Heart left ventricle (tissue), 13 donors: ENCODE results near the gene KCNQ1.

ENCODE experiments used
- CTCF ChIP-seq, 12 donors: fragments of 200-600 bp; sonication (generic) in 4 of 12; IDR thresholded peaks; one replicate each; pipeline versions ENCODE4 v1.5.0 to v1.8.0; 2018 to 2022; ENCODE audit warnings: antibody characterized with exemption in 12 of 12, mild to moderate bottlenecking in 5 of 12
- POLR2A ChIP-seq, 2 donors: fragments of 450-650 bp; IDR thresholded peaks; one replicate each; pipeline ENCODE4 v1.6.1; 2017; ENCODE audit warnings: antibody characterized with exemption in 2 of 2, mild to moderate bottlenecking in 2 of 2, moderate library complexity in 2 of 2
- donor health status: ischemic (EF 13 %, LVEDD 7.1; RV severe dilation, severe dysfunction).
- donor health status: DM: no; HTN: yes; CAD: no.
- donor health status: DM: no; HTN: no; CAD: no.
- donor health status: ischemic (EF 25% LVEDD 6.9; RV normal size, moderate dysfunction).
- donor health status: ischemic (EF 25% LVEDD 5.7; RV mildly dilated, moderate dysfunction).
- donor health status: ischemic (EF 35%, LVEDD 5.7; RV mildly dilated, moderate dysfunction).
- donor health status: nonischemic (EF 11% LVEDD 7.7; RV severe dilation, severe dysfunction).
- donor health status: DM: yes; HTN: yes; CAD: no.
- donor health status: PGD.
- donor health status: ischemic (EF 29% LVEDD 5.4; RV normal size, mild dysfunction).
- donor health status: nonischemic (EF 23%, LVEDD 6.1; RV moderate dilation, normal function).

- no peak for TF ChIP-seq CTCF (IDR thresholded peaks at IDR 0.05)
- TF ChIP-seq POLR2A (IDR thresholded peaks at IDR 0.05), result no peak
These were observed 258.7 kb downstream of the KCNQ1 start for GRCh38 chr11:2703363-2704141.
